ENCODE measurements around the gene CMIP.

GRCh38 chr16:81515721-81516120, 71.1 kb downstream of the CMIP start:
- TF ChIP-seq, protein P1, sequence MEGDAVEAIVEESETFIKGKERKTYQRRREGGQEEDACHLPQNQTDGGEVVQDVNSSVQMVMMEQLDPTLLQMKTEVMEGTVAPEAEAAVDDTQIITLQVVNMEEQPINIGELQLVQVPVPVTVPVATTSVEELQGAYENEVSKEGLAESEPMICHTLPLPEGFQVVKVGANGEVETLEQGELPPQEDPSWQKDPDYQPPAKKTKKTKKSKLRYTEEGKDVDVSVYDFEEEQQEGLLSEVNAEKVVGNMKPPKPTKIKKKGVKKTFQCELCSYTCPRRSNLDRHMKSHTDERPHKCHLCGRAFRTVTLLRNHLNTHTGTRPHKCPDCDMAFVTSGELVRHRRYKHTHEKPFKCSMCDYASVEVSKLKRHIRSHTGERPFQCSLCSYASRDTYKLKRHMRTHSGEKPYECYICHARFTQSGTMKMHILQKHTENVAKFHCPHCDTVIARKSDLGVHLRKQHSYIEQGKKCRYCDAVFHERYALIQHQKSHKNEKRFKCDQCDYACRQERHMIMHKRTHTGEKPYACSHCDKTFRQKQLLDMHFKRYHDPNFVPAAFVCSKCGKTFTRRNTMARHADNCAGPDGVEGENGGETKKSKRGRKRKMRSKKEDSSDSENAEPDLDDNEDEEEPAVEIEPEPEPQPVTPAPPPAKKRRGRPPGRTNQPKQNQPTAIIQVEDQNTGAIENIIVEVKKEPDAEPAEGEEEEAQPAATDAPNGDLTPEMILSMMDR (IDR thresholded peaks at IDR 0.05) = no peak
- no peak for TF ChIP-seq POLR2A (IDR thresholded peaks at IDR 0.05)

Data from esophagus squamous epithelium (tissue), 4 donors.